Right lobe of liver (tissue), 4 donors: ENCODE results near the gene IBSP.

Experiments
- POLR2A ChIP-seq: fragments of 450-650 bp; IDR thresholded peaks from one replicate; pipeline ENCODE4 v1.6.1; 2017; ENCODE audit warnings: antibody characterized with exemption, mild to moderate bottlenecking
- TF ChIP-seq, protein P1 (sequence below), 4 donors: fragments of 200-600 bp in 3 of 4; fragments of 450-650 bp in 1 of 4; IDR thresholded peaks; one replicate each; pipeline versions ENCODE4 v1.5.1 to v1.8.0; 2016 to 2022; ENCODE audit warnings: antibody characterized with exemption in 4 of 4, mild to moderate bottlenecking in 2 of 4
- donor health status: DM: no; HTN: no; CAD: no.
- donor health status: DM: no; HTN: no; CAD: no.
- donor health status: DM: no; HTN: yes; CAD: no.

DNA sequence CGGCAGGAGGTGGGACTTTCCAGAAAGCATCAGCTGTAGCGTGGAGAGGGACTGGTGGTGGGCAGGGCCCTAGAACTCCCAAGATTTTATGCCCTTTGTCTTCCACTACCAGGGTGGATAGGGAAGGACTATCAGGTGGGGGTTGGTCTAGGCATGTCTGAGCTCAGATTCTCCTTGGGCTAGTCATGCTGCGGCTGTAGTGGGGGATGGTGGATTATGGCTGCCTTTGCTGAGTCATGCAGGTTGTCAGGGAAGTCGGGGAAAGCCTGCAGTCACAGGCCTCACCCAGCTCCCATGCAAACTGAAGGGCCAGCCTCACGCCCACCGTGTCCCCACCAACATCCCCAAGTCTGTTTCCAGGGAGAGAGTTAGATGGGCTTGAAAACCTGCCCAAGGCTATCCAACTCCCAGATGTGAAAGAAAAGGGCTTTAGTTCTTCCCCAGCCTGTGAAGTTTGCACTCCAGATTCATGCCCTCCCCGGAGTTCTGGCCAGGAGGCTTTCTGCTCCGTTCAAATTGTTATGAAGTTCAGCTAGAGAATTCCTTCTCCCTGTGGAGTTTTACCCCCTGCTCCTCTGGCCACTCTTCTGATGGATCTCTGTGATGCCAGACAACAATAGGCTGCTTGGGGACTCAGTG is 20.0 kb downstream of the IBSP start:
- TF ChIP-seq POLR2A, result no peak
- TF ChIP-seq, protein P1, sequence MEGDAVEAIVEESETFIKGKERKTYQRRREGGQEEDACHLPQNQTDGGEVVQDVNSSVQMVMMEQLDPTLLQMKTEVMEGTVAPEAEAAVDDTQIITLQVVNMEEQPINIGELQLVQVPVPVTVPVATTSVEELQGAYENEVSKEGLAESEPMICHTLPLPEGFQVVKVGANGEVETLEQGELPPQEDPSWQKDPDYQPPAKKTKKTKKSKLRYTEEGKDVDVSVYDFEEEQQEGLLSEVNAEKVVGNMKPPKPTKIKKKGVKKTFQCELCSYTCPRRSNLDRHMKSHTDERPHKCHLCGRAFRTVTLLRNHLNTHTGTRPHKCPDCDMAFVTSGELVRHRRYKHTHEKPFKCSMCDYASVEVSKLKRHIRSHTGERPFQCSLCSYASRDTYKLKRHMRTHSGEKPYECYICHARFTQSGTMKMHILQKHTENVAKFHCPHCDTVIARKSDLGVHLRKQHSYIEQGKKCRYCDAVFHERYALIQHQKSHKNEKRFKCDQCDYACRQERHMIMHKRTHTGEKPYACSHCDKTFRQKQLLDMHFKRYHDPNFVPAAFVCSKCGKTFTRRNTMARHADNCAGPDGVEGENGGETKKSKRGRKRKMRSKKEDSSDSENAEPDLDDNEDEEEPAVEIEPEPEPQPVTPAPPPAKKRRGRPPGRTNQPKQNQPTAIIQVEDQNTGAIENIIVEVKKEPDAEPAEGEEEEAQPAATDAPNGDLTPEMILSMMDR (IDR thresholded peaks at IDR 0.05), result no peak
